LNCAP (cell line): ENCODE measurements around the gene C11orf24.

Experiments
- CTCF ChIP-seq: fragments of 450-650 bp; IDR thresholded peaks from 2 replicates; pipeline ENCODE4 v1.5.1; 2017; ENCODE audit warnings: mild to moderate bottlenecking

The C11orf24 gene

GRCh38 chr11:68312117-68312779 lies 40.5 kb upstream of the C11orf24 start, which contains the start of gene LRP5:
Gene LRP5, plus strand, starts transcription at chr11:68312591. Its CDS starts 124 bp downstream, at chr11:68312715.
- TF ChIP-seq CTCF, result no peak

- no peak for TF ChIP-seq CTCF
Measured at GRCh38 chr11:68311160-68312116, 39.7 kb upstream of the C11orf24 start.

GRCh38 chr11:68309621-68310185 lies 37.9 kb upstream of the C11orf24 start:
- TF ChIP-seq CTCF, result no peak

GRCh38 chr11:68308068-68308467 lies 36.3 kb upstream of the C11orf24 start:
- no peak for TF ChIP-seq CTCF

GRCh38 chr11:68306636-68307035 lies 34.9 kb upstream of the C11orf24 start:
- TF ChIP-seq CTCF, result no peak

GRCh38 chr11:68303982-68304780 lies 32.4 kb upstream of the C11orf24 start:
- TF ChIP-seq CTCF, result no peak

GRCh38 chr11:68303083-68303482 lies 31.3 kb upstream of the C11orf24 start:
- no peak for TF ChIP-seq CTCF
